GM12872 (cell line): Measurements from ENCODE around the gene ICAM5.

Experiments used
- CTCF ChIP-seq: IDR thresholded peaks from 3 replicates; pipeline ENCODE4 v1.5.1; 2011; ENCODE audit warnings: low read depth, mild to moderate bottlenecking, low read length, moderate library complexity; ENCODE audit not compliant: insufficient read depth

ICAM5 gene

GRCh38 chr19:10316229-10317044 lies 26.7 kb downstream of the ICAM5 start:
- no peak for TF ChIP-seq CTCF

- TF ChIP-seq CTCF: no peak
Measured at GRCh38 chr19:10317045-10317856, 27.5 kb downstream of the ICAM5 start.

GRCh38 chr19:10317857-10318462 lies 28.2 kb downstream of the ICAM5 start:
- no peak for TF ChIP-seq CTCF

- TF ChIP-seq CTCF: no peak
Measured at GRCh38 chr19:10318807-10319682, 29.3 kb downstream of the ICAM5 start.

GRCh38 chr19:10320602-10321416 lies 31.1 kb downstream of the ICAM5 start:
- no peak for TF ChIP-seq CTCF

- no peak for TF ChIP-seq CTCF
Measured at GRCh38 chr19:10321417-10321797, 31.7 kb downstream of the ICAM5 start.
